ENCODE measurements around the gene ARL6IP4.

DNA sequence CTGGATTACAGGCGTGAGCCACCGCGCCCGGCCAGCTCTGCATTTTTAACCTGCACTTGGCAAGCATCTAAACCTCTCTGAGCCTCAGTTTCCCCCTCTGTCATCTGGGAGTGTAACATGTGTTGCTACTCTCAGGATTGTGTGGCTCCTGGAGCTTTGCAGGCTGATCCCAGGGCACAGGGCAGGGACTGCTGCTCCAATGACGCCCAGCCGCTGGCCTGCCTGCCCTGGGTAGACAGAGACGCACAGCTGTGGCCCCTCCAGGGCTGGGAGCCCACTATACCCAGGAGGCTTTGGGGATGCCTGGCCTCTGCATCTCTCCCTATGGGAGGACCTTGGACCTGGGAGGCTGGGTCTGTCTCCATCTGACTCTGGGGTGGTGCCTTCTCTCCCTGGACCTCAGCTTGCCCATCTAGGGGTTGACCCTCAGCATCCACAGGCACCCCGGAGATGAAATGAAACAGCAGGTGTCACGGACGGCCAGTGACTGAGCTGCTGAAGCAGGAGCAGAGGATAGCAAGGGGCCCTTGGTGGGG, 13.7 kb downstream of the ARL6IP4 start:
- TF ChIP-seq CTCF (IDR thresholded peaks at IDR 0.05) (no peak), POLR2A (IDR thresholded peaks at IDR 0.05) (no peak)
